ENCODE results near the gene IDI2. TPM values are rescaled to one million over a fixed set of nuclear protein-coding genes. Genes with fewer than 3 reads are reported as not detected.
"Not testable (repeated sequence)": the region's sequence is repeated elsewhere in the genome, so short reads cannot be mapped to it uniquely, and the experiment has no call there.

The IDI2 gene
- total RNA-seq, 4 donors from 2014 or later, result not detected

DNA sequence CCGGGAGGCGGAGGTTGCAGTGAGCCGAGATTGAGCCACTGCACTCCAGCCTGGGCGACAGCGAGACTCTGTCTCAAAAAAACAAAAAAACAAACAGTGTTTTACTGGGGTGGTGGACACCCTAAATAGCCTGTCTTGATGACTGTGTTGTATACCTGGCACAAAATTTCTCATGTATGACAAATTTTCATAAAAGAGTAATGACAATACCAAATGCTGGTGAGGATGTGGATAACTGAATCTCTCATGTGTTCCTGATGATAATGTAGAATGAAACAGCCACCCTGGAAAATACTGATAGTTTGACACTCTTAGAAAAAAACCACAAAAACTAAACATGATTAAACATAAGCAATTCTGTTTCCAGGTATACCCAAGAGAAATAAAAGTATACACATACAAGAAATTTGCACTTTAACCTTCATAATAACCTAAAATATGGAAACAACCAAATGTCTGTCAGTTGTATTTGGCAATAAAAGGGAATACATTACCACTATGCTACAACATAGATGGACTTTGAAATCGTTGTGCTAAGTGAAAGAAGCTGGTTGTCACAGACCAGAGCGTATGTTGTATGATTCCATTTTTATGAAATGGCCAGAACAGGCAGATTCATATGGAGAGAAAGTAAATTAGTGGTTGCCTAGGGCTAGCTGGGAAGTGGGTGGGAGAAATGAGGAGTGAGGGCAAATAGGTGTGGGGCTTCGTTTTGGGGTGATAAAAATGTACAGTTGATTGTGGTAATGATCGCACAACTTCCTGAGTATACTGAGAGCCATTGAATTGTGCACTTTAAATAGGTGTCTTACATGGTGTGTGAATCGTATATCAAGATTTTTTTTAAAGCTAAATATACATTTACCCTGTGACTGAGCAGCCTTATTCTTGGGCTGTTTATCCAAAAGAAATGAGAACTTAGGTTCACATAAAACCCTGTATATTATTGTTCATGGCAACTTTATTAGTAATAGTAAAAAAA is 43.0 kb upstream of the IDI2 start:
- intact Hi-C loops (cut with DNase I), result no loop called here
- H3K27ac ChIP-seq, result no peak overlapping the region
- no peak overlapping the region for H3K4me3 ChIP-seq
- no peaks in the 10 kb centered on the region for H3K27me3 ChIP-seq
- TF ChIP-seq, protein P1, sequence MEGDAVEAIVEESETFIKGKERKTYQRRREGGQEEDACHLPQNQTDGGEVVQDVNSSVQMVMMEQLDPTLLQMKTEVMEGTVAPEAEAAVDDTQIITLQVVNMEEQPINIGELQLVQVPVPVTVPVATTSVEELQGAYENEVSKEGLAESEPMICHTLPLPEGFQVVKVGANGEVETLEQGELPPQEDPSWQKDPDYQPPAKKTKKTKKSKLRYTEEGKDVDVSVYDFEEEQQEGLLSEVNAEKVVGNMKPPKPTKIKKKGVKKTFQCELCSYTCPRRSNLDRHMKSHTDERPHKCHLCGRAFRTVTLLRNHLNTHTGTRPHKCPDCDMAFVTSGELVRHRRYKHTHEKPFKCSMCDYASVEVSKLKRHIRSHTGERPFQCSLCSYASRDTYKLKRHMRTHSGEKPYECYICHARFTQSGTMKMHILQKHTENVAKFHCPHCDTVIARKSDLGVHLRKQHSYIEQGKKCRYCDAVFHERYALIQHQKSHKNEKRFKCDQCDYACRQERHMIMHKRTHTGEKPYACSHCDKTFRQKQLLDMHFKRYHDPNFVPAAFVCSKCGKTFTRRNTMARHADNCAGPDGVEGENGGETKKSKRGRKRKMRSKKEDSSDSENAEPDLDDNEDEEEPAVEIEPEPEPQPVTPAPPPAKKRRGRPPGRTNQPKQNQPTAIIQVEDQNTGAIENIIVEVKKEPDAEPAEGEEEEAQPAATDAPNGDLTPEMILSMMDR (IDR thresholded peaks at IDR 0.05), result no peak
- no peak for TF ChIP-seq POLR2A (IDR thresholded peaks at IDR 0.05)
- no peaks in the 10 kb centered on the region for H3K9me3 ChIP-seq
- H3K36me3 ChIP-seq, result peaks cover 0 to 22% (median 10%) of the 10 kb centered on the region in 3 donors
- WGBS, 2 donors, result 80 to 83% methylated on average over 7 to 8 of the region's 10 CpGs
- H3K4me1 ChIP-seq, result peaks cover 0 to 12% (median 0%) of the 10 kb centered on the region in 3 donors
- no peak for DNase-seq

DNA sequence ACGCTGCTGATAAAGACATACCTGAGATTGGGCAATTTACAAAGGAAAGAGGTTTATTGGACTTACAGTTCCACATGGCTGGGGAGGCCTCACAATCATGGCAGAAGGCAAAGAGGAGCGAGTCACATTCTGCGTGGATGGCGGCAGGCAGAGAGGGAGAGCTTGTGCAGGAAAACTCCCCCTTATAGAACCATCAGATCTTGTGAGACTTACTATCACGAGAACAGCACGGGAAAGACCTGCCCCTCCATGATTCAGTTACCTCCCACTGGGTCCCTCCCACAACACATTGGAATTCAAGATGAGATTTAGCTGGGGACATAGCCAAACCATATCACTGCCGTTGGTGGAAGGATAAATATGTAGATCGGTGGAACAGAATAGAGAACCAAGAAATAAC is 41.1 kb upstream of the IDI2 start:
- H3K27me3 ChIP-seq; H3K9me3 ChIP-seq; intact Hi-C loops (cut with DNase I); H3K4me3 ChIP-seq; DNase-seq; H3K27ac ChIP-seq: not testable (repeated sequence)
- H3K36me3 ChIP-seq, result peaks cover 0 to 14% (median 0%) of the 10 kb centered on the region in 3 donors
- peaks cover 0 to 26% (median 0%) of the 10 kb centered on the region in 3 donors for H3K4me1 ChIP-seq
- WGBS, 2 donors, result 88 to 90% methylated on average over 8 of the region's 8 CpGs

- peaks cover 0 to 40% (median 6%) of the 10 kb centered on the region in 3 donors for H3K4me1 ChIP-seq
- no peak overlapping the region for H3K4me3 ChIP-seq
- intact Hi-C loops (cut with DNase I), result no loop called here
- 82 to 88% methylated on average over 4 of the region's 4 CpGs for WGBS, 2 donors
- DNase-seq, result no peak
- no peak overlapping the region for H3K27ac ChIP-seq
- no peaks in the 10 kb centered on the region for H3K9me3 ChIP-seq
- no peaks in the 10 kb centered on the region for H3K27me3 ChIP-seq
- H3K36me3 ChIP-seq, result peaks cover 0 to 13% (median 0%) of the 10 kb centered on the region in 3 donors
- no peak for TF ChIP-seq POLR2A (IDR thresholded peaks at IDR 0.05)
- TF ChIP-seq, protein P1 (IDR thresholded peaks at IDR 0.05), result no peak
Measured at GRCh38 chr10:1064964-1065247, 39.2 kb upstream of the IDI2 start.

- H3K4me1 ChIP-seq, result peaks cover 0 to 55% (median 17%) of the 10 kb centered on the region in 3 donors
- H3K36me3 ChIP-seq, result peaks cover 0 to 13% (median 0%) of the 10 kb centered on the region in 3 donors
- no peaks in the 10 kb centered on the region for H3K9me3 ChIP-seq
- H3K4me3 ChIP-seq, result no peak overlapping the region
- TF ChIP-seq, protein P1 (IDR thresholded peaks at IDR 0.05), result no peak
- no peak for TF ChIP-seq POLR2A (IDR thresholded peaks at IDR 0.05)
- 66 to 85% methylated on average over 3 to 6 of the region's 7 CpGs for WGBS, 2 donors
- no peak for DNase-seq
- no peak overlapping the region for H3K27ac ChIP-seq
- H3K27me3 ChIP-seq, result no peaks in the 10 kb centered on the region
- intact Hi-C loops (cut with DNase I), result no loop called here
Measured at GRCh38 chr10:1063232-1063865, 37.7 kb upstream of the IDI2 start.

DNA sequence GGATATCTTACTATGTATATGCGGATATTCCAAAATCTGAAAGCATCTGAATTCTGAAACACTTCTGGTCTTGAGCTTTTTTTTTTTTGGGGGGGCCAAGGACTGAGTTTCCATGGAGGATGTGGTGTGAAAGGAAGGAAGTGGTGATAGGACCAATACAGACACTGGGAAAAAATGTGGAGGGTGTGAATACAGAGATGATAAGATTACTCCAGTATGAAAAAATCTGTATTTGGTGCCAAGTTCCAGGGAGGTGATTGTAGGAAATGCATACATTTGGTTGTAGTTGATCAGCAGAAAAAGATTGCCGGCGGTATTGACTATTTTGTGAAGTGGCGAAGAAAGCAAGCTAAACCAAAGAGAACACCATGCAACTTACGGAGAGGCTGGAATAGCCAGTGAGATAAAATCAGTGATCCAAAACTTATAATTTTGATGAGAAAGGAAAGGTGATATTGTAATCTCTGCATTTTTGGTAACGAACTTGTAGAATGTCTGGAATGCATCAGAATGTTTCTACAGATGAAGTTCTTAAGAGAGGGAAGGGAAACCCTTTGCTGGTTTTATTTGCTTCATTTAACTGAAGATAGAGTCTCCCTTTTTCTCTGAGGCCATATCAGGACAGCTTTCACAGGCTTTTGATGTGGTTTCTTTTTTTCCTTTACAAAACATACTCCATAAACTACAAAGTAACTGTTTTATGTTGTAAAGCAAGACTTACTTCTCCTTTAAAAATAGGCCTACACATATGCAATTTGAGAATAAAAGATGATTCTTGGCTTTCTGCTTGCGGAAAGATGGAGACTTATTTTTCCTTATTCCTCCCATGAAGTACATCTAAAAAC is 36.5 kb upstream of the IDI2 start:
- TF ChIP-seq, protein P1 (IDR thresholded peaks at IDR 0.05), result no peak
- no peak for TF ChIP-seq POLR2A (IDR thresholded peaks at IDR 0.05)
- intact Hi-C loops (cut with DNase I), result no loop called here
- Histone ChIP-seq H3K4me3 (no peak overlapping the region), H3K27me3 (no peaks in the 10 kb centered on the region), H3K4me1 (peaks cover 4 to 67% (median 26%) of the 10 kb centered on the region in 3 donors), H3K9me3 (no peaks in the 10 kb centered on the region), H3K36me3 (peaks cover 0 to 13% (median 0%) of the 10 kb centered on the region in 3 donors), H3K27ac (no peak overlapping the region)
- no peak for DNase-seq
- 90 to 91% methylated on average over 7 of the region's 7 CpGs for WGBS, 2 donors
